ENCODE measurements around the gene ZNF14. TPM values are rescaled to one million over a fixed set of nuclear protein-coding genes. Genes with fewer than 3 reads are reported as not detected.
A peak's percentile ranks its signal among the peaks of the same experiment; 100 is the strongest.

The ZNF14 gene
- total and polyA plus RNA-seq, 2 of the 13 experiments (the other 11 are each of a cell fraction or from before 2014, with no cell fraction given) = 1.9 to 6.2 TPM

DNA sequence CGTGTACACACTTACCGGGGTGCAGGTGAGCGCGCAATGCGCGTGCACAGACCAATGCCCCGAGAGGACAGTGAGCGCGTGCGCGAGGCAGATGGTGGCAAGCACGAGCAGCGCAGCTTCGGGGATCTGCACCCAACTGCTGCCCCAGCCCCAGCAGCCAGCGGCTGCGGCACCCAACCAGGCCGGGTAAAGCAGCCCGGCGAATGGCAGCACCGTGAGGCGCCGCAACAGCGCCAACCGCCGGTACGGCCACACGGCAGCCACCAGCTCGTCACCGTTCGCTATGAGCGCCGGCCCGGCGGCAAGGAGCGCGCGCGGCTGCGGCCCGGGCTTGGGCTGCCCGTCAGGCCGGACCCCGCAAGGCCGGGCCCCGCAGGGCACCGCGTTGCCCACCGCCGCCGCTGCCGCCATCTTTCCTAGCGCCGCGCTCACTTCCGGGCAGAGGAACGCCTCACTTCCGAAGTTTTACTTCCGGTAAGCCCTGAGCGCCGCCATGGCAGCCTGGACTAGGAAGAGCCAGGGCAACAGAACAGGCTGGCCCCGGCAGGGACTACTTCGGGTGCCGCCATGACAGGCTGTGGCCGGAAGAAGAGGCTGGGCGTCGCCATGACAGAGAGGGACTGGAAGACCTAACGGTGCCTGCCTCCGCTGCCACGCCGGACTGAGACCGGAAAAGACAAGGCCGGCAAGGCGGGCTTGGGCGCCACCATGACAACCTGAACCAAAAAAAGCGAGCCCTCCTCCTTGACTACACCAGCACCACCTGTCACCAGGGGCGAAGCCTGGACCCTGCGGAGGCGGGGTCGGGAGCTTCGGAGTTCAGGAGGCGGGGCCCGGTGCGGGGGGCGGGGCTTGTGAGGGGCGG, 69.4 kb downstream of the ZNF14 start, which contains the start of gene ATP13A1 (continued):
- TF ChIP-seq CBFB (CRISPR knock-in tag; IDR thresholded peaks at IDR 0.05) (no peak), ETV6 (CRISPR knock-in tag; conservative IDR thresholded peaks at IDR 0.05) (peak; percentile 72), SALL1 (CRISPR knock-in tag; IDR thresholded peaks at IDR 0.05) (peak; percentile 37; the same call in 1 of the 2 replicates), KDM2A (CRISPR knock-in tag; IDR thresholded peaks at IDR 0.05; ENCODE audit: borderline replicate concordance, low read depth) (peak; percentile 68; the same call in 1 of the 2 replicates), TBP (CRISPR knock-in tag; IDR thresholded peaks at IDR 0.05) (0 out of 2 replicates have a peak, but pooled peaks have one; percentile 67), MED8 (CRISPR knock-in tag; IDR thresholded peaks at IDR 0.05; ENCODE audit: insufficient replicate concordance) (peak; percentile 51), MIXL1 (CRISPR knock-in tag; IDR thresholded peaks at IDR 0.05) (no peak), SMAD1 (CRISPR knock-in tag; IDR thresholded peaks at IDR 0.05; ENCODE audit: borderline replicate concordance, low read depth) (peak; percentile 79; the same call in 1 of the 2 replicates), BRD4 (CRISPR knock-in tag; IDR thresholded peaks at IDR 0.05) (peak; percentile 61), AHR (CRISPR knock-in tag; IDR thresholded peaks at IDR 0.05) (no peak), PHF5A (CRISPR knock-in tag; IDR thresholded peaks at IDR 0.05; ENCODE audit: low read depth, unreplicated experiment) (no peak), SMARCC2 (IDR thresholded peaks at IDR 0.05) (no peak), SRY (CRISPR knock-in tag; IDR thresholded peaks at IDR 0.05) (peak; percentile 89)
- TF ChIP-seq, protein P1, sequence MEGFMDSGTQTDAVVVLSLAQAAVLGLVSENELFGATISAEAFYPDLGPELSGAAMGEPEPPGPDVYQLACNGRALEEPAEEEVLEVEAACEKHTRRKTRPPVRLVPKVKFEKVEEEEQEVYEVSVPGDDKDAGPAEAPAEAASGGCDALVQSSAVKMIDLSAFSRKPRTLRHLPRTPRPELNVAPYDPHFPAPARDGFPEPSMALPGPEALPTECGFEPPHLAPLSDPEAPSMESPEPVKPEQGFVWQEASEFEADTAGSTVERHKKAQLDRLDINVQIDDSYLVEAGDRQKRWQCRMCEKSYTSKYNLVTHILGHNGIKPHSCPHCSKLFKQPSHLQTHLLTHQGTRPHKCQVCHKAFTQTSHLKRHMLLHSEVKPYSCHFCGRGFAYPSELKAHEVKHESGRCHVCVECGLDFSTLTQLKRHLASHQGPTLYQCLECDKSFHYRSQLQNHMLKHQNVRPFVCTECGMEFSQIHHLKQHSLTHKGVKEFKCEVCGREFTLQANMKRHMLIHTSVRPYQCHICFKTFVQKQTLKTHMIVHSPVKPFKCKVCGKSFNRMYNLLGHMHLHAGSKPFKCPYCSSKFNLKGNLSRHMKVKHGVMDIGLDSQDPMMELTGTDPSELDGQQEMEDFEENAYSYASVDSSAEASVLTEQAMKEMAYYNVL (CRISPR knock-in tag; IDR thresholded peaks at IDR 0.05; ENCODE audit: borderline replicate concordance) = peak; percentile 50; the same call in 1 of the 2 replicates
- TF ChIP-seq, protein P2, sequence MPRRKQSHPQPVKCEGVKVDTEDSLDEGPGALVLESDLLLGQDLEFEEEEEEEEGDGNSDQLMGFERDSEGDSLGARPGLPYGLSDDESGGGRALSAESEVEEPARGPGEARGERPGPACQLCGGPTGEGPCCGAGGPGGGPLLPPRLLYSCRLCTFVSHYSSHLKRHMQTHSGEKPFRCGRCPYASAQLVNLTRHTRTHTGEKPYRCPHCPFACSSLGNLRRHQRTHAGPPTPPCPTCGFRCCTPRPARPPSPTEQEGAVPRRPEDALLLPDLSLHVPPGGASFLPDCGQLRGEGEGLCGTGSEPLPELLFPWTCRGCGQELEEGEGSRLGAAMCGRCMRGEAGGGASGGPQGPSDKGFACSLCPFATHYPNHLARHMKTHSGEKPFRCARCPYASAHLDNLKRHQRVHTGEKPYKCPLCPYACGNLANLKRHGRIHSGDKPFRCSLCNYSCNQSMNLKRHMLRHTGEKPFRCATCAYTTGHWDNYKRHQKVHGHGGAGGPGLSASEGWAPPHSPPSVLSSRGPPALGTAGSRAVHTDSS (CRISPR knock-in tag; conservative IDR thresholded peaks at IDR 0.05) = peak; percentile 38; the same call in 1 of the 2 replicates
- TF ChIP-seq, protein P3, sequence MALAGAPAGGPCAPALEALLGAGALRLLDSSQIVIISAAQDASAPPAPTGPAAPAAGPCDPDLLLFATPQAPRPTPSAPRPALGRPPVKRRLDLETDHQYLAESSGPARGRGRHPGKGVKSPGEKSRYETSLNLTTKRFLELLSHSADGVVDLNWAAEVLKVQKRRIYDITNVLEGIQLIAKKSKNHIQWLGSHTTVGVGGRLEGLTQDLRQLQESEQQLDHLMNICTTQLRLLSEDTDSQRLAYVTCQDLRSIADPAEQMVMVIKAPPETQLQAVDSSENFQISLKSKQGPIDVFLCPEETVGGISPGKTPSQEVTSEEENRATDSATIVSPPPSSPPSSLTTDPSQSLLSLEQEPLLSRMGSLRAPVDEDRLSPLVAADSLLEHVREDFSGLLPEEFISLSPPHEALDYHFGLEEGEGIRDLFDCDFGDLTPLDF (CRISPR knock-in tag; IDR thresholded peaks at IDR 0.05) = 0 out of 2 replicates have a peak, but pooled peaks have one; percentile 71
- TF ChIP-seq, protein P4, sequence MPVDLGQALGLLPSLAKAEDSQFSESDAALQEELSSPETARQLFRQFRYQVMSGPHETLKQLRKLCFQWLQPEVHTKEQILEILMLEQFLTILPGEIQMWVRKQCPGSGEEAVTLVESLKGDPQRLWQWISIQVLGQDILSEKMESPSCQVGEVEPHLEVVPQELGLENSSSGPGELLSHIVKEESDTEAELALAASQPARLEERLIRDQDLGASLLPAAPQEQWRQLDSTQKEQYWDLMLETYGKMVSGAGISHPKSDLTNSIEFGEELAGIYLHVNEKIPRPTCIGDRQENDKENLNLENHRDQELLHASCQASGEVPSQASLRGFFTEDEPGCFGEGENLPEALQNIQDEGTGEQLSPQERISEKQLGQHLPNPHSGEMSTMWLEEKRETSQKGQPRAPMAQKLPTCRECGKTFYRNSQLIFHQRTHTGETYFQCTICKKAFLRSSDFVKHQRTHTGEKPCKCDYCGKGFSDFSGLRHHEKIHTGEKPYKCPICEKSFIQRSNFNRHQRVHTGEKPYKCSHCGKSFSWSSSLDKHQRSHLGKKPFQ (CRISPR knock-in tag; IDR thresholded peaks at IDR 0.05; ENCODE audit: insufficient replicate concordance) = peak; percentile 20
- TF ChIP-seq, protein P5, sequence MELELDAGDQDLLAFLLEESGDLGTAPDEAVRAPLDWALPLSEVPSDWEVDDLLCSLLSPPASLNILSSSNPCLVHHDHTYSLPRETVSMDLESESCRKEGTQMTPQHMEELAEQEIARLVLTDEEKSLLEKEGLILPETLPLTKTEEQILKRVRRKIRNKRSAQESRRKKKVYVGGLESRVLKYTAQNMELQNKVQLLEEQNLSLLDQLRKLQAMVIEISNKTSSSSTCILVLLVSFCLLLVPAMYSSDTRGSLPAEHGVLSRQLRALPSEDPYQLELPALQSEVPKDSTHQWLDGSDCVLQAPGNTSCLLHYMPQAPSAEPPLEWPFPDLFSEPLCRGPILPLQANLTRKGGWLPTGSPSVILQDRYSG (CRISPR knock-in tag; IDR thresholded peaks at IDR 0.05) = peak; percentile 77; the same call in 1 of the 2 replicates
- TF ChIP-seq, protein P6, sequence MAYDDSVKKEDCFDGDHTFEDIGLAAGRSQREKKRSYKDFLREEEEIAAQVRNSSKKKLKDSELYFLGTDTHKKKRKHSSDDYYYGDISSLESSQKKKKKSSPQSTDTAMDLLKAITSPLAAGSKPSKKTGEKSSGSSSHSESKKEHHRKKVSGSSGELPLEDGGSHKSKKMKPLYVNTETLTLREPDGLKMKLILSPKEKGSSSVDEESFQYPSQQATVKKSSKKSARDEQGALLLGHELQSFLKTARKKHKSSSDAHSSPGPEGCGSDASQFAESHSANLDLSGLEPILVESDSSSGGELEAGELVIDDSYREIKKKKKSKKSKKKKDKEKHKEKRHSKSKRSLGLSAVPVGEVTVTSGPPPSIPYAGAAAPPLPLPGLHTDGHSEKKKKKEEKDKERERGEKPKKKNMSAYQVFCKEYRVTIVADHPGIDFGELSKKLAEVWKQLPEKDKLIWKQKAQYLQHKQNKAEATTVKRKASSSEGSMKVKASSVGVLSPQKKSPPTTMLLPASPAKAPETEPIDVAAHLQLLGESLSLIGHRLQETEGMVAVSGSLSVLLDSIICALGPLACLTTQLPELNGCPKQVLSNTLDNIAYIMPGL (CRISPR knock-in tag; IDR thresholded peaks at IDR 0.05; ENCODE audit: borderline replicate concordance in 1 of 2, low read depth in 1 of 2) = peak in 1 of 2 experiments; percentile 12; a peak in 1 of 4 replicates
